Vagina (tissue), 2 donors: ENCODE results near the gene KRTAP13-1. TPM values are rescaled to one million over a fixed set of nuclear protein-coding genes. Genes with fewer than 3 reads are reported as not detected.

ENCODE experiments used
- DNase-seq, 2 donors: peaks; one replicate each; pipeline ENCODE4 v3.0.0-alpha.2; 2017; ENCODE audit errors: extremely low spot score in 2 of 2
- H3K27ac ChIP-seq: fragments of 200-600 bp; sonication (generic); one replicate; pipeline ENCODE4 v1.5.1; 2019
- H3K27me3 ChIP-seq: fragments of 200-600 bp; sonication (generic); one replicate; pipeline ENCODE4 v1.5.1; 2019
- H3K36me3 ChIP-seq, 2 donors: fragments of 200-600 bp; sonication (generic); one replicate each; pipeline ENCODE4 v1.5.1; 2017 to 2019
- H3K4me1 ChIP-seq: fragments of 200-600 bp; sonication (generic); one replicate; pipeline ENCODE4 v1.5.1; 2019
- H3K4me3 ChIP-seq, 2 donors: fragments of 200-600 bp; sonication (generic); 1 replicate in 1 of 2; 2 replicates in 1 of 2; pipeline ENCODE4 v1.5.1; 2016 to 2019
- H3K9me3 ChIP-seq: fragments of 200-600 bp; sonication (generic); one replicate; pipeline ENCODE4 v1.5.1; 2019
- POLR2A ChIP-seq, 2 donors: fragments of 450-650 bp; IDR thresholded peaks; one replicate each; pipeline ENCODE4 v1.6.1; 2017; ENCODE audit warnings: antibody characterized with exemption in 2 of 2, mild to moderate bottlenecking in 2 of 2, moderate library complexity in 2 of 2
- POLR2AphosphoS5 ChIP-seq, 2 donors: sonication (generic); formaldehyde crosslinking; IDR thresholded peaks; one replicate each; pipeline ENCODE4 v1.9.0; 2017; ENCODE audit warnings: antibody characterized with exemption in 2 of 2, mild to moderate bottlenecking in 2 of 2, low read depth in 1 of 2; ENCODE audit not compliant: insufficient read depth in 1 of 2
- intact Hi-C: fragments of 100-400 bp; cut with DNase I; formaldehyde crosslinking; loops from one replicate; pipeline ENCODE4 v1.15.1; 2023
- total RNA-seq: library from RNA; depleted of rRNA; stranded (reverse); fragments of >200 nt; gene quantifications from one replicate; pipeline ENCODE4 v1.2.3, GENCODE V29; 2016
- TF ChIP-seq, protein P1 (sequence below), 3 experiments: fragments of 450-650 bp in 2 of 3; fragments of 200-600 bp in 1 of 3; sonication (generic) in 1 of 3; IDR thresholded peaks; one replicate each; pipeline ENCODE4 v1.5.1; 2017 to 2019; ENCODE audit warnings: antibody characterized with exemption in 3 of 3, mild to moderate bottlenecking in 2 of 3, moderate library complexity in 2 of 3

Gene KRTAP13-1
- total RNA-seq, 1 donor from 2014 or later = not detected

DNA sequence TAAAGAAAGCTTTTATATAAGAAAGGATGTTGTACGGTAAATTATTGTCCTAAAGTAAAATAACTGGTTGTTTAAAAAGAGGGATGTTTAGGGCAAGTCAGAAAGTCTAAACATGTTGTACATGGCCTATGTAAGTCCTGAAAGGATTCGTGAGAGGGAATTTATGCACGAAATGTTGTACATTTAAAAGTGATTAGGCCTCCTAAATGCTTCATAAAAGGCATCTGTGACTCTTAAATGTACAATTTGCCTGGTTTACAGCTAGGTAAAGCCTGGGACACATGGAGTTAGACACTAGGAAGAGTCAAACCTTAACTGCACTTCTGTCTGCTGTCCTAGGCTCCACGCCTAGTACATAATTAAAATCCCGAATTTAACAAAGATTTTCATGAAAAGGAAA is 20.2 kb downstream of the KRTAP13-1 start:
- H3K4me1 ChIP-seq = no peaks in the 10 kb centered on the region

DNA sequence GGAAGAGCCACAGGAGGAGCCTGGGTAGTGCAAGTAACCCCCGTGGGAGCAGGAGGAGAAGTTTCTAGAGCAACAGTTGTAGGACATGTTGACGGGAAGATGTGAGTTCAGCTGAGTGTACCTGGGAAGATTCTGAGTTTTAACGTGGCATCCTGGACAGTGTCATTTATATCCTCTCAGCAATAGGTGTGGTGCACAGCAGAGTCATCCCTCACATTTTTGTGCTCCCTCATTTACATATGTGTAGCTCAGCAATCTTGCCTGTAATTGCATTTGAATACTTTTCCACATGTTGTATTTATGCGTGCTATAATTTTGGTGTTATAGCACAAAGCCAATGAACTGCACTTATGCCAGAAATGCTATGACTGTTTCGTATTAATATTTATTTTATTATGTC is 30.0 kb downstream of the KRTAP13-1 start, which contains the start of gene KRTAP13-3:
Gene KRTAP13-3, minus strand, starts transcription at position 101 of the 400 bp plus-strand sequence. Its CDS starts 14 bp downstream, at position 87.
- Histone ChIP-seq H3K4me1 (no peaks in the 10 kb centered on the region), H3K9me3 (no peaks in the 10 kb centered on the region), H3K36me3 (no peaks in the 10 kb centered on the region), H3K27ac (no peak within 1 kb of the TSS), H3K27me3 (no peaks in the 10 kb centered on the region), H3K4me3 (no peak within 1 kb of the TSS)
- DNase-seq = no peak
- intact Hi-C loops = no loop called here
- TF ChIP-seq, protein P1, sequence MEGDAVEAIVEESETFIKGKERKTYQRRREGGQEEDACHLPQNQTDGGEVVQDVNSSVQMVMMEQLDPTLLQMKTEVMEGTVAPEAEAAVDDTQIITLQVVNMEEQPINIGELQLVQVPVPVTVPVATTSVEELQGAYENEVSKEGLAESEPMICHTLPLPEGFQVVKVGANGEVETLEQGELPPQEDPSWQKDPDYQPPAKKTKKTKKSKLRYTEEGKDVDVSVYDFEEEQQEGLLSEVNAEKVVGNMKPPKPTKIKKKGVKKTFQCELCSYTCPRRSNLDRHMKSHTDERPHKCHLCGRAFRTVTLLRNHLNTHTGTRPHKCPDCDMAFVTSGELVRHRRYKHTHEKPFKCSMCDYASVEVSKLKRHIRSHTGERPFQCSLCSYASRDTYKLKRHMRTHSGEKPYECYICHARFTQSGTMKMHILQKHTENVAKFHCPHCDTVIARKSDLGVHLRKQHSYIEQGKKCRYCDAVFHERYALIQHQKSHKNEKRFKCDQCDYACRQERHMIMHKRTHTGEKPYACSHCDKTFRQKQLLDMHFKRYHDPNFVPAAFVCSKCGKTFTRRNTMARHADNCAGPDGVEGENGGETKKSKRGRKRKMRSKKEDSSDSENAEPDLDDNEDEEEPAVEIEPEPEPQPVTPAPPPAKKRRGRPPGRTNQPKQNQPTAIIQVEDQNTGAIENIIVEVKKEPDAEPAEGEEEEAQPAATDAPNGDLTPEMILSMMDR (IDR thresholded peaks at IDR 0.05) = no peak
- TF ChIP-seq POLR2AphosphoS5 (IDR thresholded peaks at IDR 0.05; ENCODE audit: insufficient read depth in 1 of 2, low read depth in 1 of 2) (no peak), POLR2A (IDR thresholded peaks at IDR 0.05) (no peak)

More for the DNA sequence above, 20.2 kb downstream of the KRTAP13-1 start:
- Histone ChIP-seq H3K36me3 (no peaks in the 10 kb centered on the region), H3K27ac (no peak overlapping the region), H3K27me3 (no peaks in the 10 kb centered on the region), H3K9me3 (no peaks in the 10 kb centered on the region), H3K4me3 (no peak overlapping the region)
- intact Hi-C loops = no loop called here
- TF ChIP-seq, protein P1 (IDR thresholded peaks at IDR 0.05) = no peak
- no peak for TF ChIP-seq POLR2A (IDR thresholded peaks at IDR 0.05)
- no peak for TF ChIP-seq POLR2AphosphoS5 (IDR thresholded peaks at IDR 0.05; ENCODE audit: insufficient read depth in 1 of 2, low read depth in 1 of 2)
- no peak for DNase-seq

DNA sequence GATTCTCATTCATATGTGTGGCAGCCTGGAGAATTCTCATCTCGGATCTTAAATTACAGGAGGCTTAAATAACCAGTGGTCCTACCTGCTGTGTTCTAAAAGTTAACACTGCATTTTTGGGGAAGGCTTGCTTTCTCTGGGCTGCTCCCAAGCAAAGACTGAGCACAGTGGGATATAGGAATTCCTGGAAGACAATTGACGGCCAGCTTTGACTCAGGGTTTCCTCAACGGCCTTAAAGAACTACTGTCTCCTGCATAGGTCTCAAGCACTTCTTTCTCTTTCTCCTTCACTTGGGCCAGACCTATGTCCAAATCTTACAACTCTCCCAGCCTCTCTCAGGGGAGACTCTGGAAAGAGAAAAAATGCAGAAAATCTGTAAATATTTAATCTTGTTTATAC is 30.9 kb downstream of the KRTAP13-1 start:
- no peak overlapping the region for H3K27ac ChIP-seq
- TF ChIP-seq POLR2AphosphoS5 (IDR thresholded peaks at IDR 0.05; ENCODE audit: insufficient read depth in 1 of 2, low read depth in 1 of 2) (no peak), POLR2A (IDR thresholded peaks at IDR 0.05) (no peak)
- TF ChIP-seq, protein P1 (IDR thresholded peaks at IDR 0.05) = no peak
- intact Hi-C loops = no loop called here
- no peaks in the 10 kb centered on the region for H3K9me3 ChIP-seq
- no peak overlapping the region for H3K4me3 ChIP-seq
- H3K27me3 ChIP-seq = no peaks in the 10 kb centered on the region
- DNase-seq = no peak
- no peaks in the 10 kb centered on the region for H3K36me3 ChIP-seq
- H3K4me1 ChIP-seq = no peaks in the 10 kb centered on the region

DNA sequence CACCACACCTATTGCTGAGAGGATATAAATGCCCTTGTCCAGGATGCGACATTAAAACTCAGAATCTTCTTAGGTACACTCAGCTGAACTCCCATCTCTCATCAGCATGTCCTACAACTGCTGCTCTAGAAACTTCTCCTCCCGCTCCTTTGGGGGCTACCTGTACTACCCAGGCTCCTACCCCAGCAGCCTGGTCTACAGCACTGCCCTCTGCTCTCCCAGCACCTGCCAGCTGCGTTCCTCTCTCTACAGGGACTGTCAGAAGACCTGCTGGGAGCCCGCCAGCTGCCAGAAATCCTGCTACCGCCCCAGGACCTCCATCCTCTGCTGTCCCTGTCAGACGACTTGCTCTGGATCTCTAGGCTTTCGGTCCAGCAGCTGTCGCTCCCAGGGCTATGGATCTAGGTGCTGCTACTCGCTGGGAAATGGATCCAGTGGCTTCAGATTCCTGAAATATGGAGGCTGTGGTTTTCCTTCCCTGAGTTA is 34.4 kb downstream of the KRTAP13-1 start, which contains the start of gene KRTAP13-4:
Gene KRTAP13-4, plus strand, starts transcription at position 51 of the 486 bp plus-strand sequence. Its CDS starts 56 bp downstream, at position 107.
- TF ChIP-seq POLR2A (IDR thresholded peaks at IDR 0.05) (no peak), POLR2AphosphoS5 (IDR thresholded peaks at IDR 0.05; ENCODE audit: insufficient read depth in 1 of 2, low read depth in 1 of 2) (no peak)
- TF ChIP-seq, protein P1 (IDR thresholded peaks at IDR 0.05) = no peak
- Histone ChIP-seq H3K4me1 (no peaks in the 10 kb centered on the region), H3K4me3 (no peak within 1 kb of the TSS), H3K9me3 (no peaks in the 10 kb centered on the region), H3K27ac (no peak within 1 kb of the TSS), H3K27me3 (no peaks in the 10 kb centered on the region), H3K36me3 (no peaks in the 10 kb centered on the region)
- intact Hi-C loops = no loop called here
- no peak for DNase-seq

DNA sequence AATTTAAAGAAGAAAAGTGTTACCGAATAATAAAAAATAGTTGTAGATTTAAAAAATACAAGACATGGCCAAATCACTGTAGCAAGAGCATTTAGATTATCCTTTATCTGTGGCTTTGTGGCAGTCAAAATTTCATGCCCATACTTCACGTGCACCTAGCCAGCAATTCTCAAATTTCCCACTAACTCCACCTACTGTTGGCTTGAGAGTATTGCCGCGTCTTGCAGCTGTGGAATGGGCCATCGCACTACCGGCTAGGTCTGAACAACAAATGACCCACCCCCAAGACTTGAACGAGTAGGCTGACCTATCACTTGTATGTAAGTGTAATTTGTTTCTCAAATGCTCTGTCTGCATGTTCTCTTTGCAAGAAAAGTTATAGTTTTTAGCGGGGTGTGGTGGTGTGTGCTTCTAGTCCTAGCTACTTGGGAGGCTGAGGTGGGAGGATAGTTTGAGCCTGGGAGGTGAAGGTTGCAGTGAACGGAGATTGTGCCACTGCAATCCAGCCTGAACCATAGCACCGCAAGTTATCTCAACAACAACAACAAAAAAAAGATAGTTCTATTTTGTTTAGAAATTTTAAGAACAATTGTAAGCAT is 38.3 kb downstream of the KRTAP13-1 start:
- intact Hi-C loops = no loop called here
- H3K36me3 ChIP-seq = no peaks in the 10 kb centered on the region
- TF ChIP-seq, protein P1 (IDR thresholded peaks at IDR 0.05) = peak in 2 of 3 experiments; percentile 23 to 33
- no peak for TF ChIP-seq POLR2A (IDR thresholded peaks at IDR 0.05)

More for the DNA sequence above, 38.3 kb downstream of the KRTAP13-1 start:
- Histone ChIP-seq H3K9me3 (no peaks in the 10 kb centered on the region), H3K27ac (no peak overlapping the region), H3K4me1 (no peaks in the 10 kb centered on the region), H3K27me3 (no peaks in the 10 kb centered on the region), H3K4me3 (no peak overlapping the region)
- DNase-seq = no peak
